Islet of Langerhans (tissue), 1 donor: ENCODE measurements around the gene LFNG.
"Not testable (repeated sequence)": the region's sequence is repeated elsewhere in the genome, so short reads cannot be mapped to it uniquely, and the experiment has no call there.

Source experiments
- FAIRE-seq: peaks from one replicate; lab custom pipeline; 2011; peaks lifted over from hg19 to GRCh38; lab: Jason Lieb, UNC

LFNG gene

DNA sequence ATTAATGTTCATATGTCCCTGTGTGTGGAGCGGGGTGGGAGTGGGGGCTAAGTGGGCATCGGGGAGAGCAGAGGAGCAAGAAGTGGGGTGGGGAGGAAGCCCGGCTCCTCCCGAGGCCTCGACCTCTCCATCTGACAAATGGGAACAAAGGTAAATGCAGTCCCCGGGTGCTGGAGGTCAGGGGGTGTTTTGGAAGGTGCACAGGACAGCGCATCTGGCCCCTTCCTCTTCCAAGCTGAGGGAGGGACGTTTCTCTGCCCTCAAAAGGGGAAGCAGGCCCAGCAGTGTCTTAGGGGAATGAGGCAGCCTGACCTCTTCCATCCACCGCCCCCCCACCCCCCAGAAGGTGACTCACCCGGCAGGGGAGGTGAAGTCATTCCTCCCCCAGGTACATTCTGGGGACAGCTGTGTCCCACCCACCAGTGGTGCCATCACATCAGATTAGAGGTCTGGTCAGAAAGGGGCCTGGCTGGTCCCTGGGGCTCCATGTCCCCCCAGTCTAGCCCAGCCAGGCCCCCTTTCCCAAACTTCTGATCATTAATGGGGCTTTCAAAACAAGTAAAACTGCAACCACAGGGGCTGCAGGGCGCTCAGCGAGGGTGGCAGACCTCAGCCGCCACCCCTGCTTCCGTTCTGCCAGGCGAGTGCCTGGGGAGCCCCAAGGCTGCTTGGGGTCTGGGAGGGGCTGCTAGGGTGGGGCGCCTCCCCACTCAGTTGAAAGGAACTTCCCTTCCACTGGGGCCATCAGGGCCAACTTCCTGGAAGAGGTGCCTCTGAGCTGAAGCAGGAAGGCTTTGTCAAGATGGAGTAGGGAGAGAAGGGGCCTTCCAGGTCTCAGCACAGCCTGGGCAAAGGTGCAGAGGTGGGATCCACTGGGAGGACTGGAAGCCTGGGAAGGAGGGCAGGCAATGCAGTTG, 10.8 kb downstream of the LFNG start:
- FAIRE-seq, result no peak

DNA sequence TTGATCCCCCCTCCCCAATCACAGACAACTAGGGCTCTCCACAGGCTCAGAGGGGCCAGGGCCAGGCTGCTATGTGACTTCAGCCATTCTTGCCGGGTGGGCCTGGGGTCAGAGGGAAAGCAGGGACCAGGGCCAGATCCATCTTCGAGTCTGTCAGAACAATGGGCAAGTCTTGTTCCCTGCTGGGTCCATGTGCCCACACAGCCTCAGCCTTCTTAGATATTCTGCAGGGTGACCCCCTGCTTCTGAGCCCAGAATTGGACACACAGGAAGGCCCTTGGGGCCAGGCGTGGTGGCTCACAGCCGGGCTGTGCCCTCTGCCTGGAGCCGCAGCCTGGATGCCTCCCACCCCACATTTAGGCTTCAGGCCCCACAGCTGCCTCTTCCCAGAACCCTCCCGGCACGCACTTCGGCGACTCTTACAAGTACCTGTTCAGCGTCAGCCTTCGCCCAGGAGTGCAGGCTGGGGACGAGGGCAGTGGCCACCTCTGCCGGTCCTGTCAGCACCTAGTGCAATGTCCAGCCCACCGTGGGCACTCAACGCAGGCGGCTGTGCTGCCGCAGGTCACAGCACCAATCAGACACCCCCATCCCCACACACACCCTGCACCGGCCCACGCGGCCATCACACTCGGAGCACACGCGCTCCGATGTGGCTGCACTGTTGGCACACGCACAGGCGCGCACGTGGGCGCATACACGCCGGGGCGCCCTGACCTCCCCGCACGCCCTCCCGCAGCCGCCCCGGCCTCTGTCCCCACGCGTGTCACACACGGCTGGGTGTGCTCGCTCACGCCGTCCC, 11.6 kb downstream of the LFNG start:
- not testable (repeated sequence) for FAIRE-seq

DNA sequence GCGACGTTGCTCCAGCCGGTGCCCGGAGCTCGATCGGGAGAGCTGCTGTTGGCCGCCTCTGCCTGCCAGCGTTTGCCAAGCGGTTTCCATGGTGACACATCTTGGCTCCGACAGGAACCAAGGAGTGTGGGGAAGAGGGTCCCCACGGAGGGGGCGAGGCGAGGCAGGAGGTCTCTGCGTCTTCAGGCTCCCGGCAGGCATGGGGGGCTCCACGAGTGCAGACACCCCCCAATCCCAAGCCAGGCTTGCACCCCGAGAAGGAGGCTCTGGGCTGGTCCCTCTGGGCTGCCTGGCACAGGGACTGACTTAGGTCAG, 12.2 kb downstream of the LFNG start:
- FAIRE-seq, result not testable (repeated sequence)

DNA sequence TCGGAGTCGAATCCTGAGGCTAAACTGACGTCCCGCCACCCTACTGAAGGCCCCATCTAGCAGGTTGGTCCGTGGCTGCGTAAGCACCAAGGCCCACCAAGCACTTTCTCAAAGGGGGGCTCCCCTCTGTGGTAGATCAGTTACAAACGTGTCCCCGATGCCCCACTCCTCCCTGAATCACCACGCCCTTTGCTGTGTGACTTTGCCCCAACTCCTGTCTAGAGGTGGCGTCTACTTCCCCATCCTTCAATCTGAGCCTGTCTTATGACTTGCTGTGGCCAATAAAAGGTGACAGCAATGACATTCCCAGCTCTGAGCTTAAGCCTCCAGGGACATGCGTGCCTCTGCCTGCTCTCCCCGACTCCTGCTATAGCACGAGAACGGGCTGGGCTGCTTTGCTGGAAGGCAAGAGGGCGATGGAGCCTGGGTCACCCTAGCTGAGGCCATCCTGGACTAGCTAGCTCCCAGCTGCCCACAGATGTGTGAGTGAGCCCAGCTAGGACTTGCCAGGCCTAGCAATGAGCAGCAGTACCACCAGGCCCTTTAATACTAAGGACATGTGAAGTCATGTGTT, 12.7 kb downstream of the LFNG start:
- FAIRE-seq, result not testable (repeated sequence)

DNA sequence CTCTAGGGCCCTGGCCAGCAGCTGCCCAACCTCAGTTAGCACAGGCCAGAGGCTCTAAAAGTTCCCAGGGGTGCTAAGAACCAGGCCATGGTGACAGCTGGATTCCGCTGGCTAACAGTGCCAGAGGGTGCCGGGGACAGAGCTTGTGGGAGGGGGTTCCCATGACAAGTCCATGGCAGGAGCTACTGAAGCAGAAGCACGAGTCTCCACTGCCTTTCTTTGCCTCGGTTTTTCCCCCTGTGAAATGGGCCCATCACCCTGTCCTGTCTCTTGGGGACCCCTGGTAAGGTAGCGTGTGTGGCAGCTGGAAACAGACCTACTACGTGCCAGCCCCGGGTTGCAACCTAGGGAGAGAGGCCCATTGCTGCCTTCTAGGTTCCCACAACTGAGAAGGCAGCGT, 13.2 kb downstream of the LFNG start:
- not testable (repeated sequence) for FAIRE-seq

DNA sequence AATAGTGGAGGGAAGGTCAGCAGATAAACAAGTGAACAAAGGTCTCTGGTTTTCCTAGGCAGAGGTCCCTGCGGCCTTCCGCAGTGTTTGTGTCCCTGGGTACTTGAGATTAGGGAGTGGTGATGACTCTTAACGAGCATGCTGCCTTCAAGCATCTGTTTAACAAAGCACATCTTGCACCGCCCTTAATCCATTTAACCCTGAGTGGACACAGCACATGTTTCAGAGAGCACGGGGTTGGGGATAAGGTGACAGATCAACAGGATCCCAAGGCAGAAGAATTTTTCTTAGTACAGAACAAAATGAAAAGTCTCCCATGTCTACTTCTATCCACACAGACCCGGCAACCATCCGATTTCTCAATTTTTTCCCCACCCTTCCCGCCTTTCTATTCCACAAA, 14.0 kb downstream of the LFNG start:
- FAIRE-seq, result not testable (repeated sequence)

DNA sequence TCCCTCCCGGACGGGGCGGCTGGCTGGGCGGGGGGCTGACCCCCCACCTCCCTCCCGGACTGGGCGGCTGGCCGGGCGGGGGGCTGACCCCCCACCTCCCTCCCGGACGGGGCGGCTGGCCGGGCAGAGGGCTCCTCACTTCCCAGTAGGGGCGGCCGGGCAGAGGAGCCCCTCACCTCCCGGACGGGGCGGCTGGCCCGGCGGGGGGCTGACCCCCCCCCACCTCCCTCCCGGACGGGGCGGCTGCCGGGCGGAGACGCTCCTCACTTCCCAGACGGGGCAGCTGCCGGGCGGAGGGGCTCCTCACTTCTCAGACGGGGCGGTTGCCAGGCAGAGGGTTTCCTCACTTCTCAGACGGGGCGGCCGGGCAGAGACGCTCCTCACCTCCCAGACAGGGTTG, 14.6 kb downstream of the LFNG start:
- FAIRE-seq, result not testable (repeated sequence)

DNA sequence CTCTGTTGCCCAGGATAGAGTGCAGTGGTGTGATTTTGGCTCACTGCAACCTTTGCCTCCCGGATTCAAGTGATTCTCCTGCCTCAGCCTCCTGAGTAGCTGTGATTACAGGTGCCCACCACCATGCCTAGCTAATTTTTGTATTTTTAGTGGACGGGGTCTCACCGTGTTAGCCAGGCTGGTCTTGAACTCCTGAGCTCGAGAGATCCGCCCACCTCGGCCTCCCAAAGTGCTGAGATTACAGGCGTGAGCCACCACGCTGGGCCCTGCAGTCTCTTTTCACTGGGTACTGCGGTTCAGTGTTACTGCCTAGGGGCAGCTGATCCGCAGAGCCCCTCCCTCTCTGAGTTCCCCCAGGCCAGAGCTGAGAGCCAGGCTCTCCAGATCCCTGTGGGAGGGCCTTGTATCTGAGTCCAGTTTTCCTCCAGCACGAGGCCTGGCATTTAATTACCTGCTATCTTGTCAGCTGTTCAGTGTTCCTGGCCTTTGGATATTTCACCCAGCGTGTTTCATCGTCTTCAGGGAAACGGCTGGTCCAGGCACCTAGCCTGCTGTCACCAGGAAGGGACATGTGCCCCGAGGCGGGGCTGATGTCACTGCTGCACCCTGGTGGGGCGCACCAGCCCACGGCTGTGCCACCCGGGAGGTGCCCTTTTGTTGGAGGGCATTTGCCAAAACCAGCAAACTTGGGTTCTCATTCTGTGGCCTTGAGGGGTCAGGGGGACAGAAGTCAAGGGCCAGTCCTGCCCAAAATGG, 16.5 kb downstream of the LFNG start:
- not testable (repeated sequence) for FAIRE-seq

DNA sequence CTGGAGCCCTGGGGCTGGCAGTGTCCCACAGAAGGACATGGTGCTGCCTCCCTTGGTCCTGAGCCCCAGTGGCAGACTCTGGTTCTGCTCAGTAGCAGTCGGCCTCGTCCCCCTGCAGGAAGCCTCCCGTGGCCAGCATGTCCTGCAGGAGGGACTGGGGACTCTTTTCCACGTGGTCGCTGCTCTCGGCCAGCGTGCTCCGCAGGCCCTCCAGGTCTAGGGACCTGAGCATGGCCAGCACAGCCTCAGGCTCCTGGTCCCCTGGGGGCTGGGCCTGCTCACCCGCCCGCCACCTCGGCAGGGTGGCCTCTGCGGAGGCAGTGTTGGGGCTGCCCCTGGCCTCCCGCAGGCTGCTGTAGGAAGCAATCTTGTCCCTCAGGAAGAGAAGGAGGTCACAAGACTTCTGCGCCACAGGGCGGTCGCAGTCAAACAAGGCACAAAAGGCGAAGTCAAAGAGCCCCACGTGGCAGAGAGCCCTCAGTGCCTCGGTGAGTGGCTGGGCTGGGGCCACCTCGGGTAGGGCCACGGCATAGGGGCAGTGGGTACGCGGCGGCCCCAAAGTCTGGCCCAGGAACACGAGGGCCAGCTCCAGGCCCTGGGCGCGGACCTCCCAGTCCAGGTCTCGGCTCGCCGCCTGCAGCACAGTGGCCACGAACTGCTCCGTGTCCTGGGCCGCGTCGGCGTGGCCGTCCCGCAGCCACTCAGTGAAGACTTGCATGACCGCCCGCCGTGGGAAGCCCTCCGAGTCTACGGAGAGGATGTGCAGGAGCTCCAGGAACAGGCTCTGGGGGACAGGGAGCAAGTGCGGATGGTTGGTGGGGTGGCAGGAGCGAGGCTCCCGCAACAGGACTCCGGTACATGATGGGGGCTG, 18.6 kb downstream of the LFNG start:
- FAIRE-seq, result no peak

DNA sequence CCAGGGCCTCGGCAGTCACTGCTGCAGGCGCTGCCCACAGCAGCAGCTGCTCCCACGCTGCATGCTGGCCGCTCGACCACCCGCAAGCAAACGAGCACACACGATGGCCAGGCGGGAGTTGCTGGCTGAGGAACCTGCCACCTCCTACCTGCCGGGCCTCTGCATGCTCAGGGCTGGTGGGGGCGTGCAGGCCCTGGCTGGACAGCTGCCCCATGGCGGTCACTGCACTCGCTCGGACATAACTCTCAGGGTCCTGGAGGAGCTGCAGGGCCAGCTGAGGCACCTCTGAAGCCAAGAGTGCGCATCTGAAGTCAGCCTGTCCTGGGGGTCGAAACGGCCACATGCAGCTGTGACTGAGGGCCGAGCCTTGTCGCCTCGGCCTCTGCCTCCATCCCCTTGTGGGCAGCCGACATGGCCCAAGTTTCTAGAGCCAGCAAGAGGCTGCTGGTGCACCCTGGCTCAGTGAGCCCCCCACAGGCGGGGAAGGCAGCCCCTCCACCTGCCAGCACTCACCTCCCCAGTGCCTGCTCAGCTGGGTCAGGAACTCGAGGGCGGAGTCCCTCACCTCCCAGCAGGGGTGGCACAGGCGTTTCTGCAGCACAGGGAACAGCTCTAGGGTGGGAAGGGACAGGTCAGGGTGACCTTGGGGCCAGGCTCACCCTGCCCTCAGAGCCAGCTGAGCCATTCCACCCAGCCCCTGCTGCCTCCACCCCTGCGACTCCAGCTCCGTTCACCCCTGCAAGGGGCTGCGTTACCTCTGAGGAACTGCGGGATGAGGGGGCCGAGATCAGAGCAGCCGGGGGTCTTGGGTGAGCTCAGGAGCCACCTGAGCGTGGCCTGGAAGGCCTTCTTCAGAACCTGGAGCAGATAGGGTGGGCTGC, 19.7 kb downstream of the LFNG start:
- no peak for FAIRE-seq

DNA sequence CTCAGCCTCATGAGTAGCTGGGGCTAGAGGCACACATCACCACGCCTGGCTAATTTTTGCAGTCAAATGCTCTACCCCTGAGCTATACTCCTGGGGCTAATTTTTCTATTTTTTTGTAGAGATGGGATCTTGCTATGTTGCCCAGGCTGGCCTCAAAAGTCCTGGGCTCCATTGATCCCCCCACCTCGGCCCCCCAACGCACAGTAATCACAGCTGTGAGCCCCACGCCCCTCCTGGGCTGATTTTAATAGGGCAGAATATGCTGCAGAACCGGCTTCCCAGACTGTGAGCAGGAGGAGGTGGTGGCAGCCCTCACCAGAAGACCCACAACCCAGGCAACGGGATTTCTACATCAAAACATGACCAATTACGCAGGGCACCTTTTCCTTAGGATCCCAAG, 20.6 kb downstream of the LFNG start:
- no peak for FAIRE-seq

DNA sequence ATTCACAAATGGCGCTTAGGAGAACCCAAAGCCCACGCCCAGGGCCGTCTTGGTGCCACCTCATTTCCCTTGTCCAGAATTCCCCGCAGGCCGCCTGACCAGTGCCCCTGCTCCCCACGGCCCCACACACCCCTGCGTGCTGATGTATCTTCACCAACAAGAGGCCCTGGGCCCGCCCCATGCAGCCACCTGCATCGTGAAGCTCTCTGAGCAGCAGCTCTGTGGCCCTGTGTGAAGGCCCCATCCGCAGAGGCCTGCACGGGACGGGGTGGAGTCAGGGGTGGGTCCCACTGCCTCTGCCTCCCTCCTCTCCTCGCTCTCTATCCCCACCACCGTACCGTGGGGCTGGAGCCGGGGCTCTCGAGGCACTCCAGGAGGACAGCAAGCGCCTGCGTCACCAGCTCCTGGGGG, 21.1 kb downstream of the LFNG start:
- no peak for FAIRE-seq

DNA sequence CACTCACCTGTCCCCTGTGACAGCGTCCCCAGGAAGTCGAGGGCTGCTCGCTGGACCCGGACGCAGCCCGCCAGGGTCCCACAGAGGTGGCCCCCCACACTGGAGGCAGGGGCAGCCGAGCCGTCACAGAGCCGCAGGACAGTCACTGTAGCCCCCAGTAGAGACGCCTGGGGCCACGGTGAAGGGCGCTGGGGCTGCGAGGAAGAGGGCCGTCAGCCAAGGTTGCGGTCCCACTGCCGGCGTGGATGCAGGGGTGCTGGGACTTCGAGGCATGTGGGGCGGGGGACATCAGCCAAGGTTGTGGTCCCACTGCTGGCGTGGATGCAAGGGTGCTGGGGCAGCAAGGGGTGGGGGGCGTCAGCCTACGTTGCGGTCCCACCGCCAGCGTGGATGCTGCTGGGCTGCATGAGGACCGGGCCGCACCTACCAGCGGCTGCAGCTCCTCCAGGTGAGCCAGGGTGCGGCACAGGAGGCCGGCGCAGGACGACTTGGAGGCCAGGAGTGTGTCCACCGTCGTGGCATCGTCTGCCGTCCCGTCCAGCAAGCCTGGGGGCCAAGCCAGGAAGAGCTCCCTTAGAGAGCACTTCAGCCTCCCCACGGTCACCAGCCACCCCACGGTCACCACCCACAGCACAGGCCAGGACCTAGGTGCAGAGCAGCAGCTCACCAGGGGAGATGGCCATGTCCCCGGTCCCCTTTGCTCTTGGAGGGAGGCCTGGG, 21.9 kb downstream of the LFNG start:
- no peak for FAIRE-seq

DNA sequence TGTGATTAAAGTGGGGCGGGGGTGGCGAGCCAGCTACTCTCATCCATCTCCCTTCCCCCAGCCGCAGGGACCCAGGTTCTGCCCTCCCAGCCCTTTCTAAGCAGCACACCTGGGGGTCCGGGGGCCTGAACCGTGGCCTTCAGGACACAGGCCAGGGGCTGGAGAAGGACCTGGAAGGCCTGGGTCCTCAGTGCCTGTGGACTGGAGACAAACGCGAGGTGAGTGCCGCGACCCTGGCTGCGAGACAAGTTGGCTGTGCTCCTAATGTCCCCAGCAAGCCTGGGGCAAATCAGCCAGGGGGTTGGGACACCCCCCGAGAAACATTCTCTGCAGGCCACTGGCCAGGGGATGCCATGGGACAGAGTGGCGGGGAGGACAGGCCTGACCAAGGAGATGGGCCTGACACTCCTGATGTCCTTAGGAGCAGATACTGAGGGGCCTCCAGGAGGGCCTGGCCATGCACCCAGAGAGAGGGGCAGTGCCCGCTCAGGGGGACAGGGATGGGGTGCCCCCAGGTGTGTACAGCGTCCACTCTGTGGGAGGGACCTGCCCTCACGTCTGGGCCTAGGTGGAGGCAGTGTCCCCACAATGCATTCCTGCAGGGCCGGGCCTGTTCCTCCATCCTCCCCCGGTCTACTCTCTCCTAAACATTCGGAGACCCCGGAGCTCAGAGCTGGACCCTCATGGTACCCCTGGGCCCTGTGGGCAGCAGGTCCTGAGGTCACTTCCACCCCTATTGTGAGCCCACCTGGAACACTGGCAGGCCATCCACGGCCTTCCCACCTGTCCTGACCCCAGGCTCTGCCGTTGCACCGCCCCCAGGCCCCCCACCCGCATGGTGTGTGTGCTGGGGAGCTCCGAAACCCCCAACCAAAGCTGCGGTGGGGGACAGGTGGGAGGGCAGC, 22.7 kb downstream of the LFNG start:
- no peak for FAIRE-seq

DNA sequence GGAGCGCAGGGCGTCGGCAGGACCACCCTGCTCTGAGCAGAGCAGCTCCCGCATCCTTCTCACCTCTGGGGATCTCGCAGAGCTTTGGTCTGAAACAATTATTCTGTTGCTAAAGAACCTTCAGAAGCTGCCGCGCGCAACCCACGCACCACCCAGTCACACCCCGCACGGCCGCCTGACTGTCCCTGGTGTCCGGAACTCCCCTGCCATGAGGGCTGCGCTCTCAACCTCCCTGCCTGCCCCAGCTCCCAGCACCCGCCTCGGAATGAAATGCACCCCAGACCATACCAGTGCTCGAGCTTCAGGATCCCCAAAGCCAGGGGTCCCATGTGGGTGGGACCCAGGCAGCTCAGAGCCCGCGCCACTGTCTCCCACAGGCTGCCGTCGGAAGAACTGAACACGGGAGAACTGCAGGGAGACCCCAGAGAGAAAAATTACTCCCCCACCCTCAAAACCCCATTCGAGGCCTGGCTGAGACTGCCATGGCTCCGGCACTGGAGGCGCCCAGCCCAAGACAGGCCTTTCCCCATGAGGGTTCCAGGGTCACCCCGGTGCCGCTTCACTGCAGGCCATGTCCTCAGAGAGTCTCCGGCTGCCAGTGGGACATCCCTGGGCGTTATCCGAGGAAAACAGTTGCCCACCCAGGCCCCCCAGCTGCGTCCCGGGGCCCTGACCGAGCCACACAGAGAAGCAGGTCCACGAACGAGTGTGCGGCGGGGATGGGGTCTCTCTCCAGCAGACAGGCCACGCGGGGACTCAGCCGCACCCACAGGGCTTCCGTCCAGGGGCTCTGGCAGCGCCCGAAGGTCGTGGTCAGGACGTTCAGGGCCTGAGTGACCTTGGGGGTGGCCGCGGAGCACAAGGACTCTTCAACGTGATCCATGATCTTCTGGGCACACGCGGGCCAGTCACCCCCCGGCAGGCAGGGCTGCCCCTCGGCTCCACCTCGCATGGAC, 23.6 kb downstream of the LFNG start:
- FAIRE-seq, result no peak

DNA sequence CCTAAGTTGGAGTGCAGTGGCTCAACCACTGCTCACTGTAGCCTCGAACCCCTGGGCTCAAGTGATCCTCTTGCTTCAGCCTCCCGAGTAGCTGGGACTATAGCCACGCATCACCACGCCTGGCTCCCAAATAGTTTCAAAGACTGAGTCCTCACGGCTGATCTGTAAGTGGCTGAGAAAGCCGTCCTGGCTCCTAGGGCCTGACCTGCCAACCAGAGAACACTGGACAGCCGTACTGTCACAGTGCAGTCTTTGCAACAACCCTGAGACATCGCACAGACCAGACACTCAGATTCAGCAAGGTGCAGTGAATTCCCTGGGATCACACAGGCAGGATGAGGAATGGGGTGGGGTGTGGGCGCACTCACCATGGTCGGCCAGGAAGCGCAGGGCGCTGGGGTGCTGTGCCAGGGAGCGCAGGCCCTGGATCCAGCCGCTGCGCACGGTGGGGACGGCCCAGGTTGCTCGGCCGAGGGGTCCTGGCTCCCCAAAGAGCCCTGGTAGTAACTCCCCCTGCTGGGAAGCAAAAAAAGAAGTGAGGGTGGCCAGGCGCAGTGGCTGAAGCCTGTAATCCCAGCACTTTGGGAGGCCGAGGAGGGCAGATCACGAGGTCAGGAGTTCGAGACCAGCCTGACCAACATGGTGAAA, 25.1 kb downstream of the LFNG start:
- no peak for FAIRE-seq
